GM19372 (cell line): ENCODE data around the gene NT5C2.
"Not testable (repeated sequence)": the region's sequence is repeated elsewhere in the genome, so short reads cannot be mapped to it uniquely, and the experiment has no call there.

ENCODE experiments used
- ATAC-seq: cut with Tn5 transposase; IDR thresholded peaks from one replicate; pipeline ENCODE4 v1.9.1; 2021; ENCODE audit warnings: mild to moderate bottlenecking, low read depth, moderate library complexity; ENCODE audit not compliant: unreplicated experiment

NT5C2 gene

DNA sequence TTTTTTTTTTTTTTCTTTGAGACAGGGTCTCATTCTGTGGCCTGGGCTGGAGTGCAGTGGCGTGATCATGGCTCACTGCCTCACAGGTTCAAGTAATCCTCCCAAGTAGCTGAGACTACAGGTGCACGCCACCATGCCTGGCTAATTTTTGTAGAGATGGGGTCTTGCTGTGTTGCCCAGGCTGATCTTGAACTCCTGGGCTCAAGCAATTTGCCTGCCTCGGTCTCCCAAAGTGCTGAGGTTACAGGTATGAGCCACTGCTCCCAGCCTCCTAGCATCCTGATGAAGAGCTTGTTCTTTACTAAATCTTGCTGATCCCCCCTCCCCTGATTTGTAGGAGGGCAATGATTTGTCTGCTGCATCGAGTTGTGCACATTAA is 126.0 kb downstream of the NT5C2 start:
- not testable (repeated sequence) for ATAC-seq

DNA sequence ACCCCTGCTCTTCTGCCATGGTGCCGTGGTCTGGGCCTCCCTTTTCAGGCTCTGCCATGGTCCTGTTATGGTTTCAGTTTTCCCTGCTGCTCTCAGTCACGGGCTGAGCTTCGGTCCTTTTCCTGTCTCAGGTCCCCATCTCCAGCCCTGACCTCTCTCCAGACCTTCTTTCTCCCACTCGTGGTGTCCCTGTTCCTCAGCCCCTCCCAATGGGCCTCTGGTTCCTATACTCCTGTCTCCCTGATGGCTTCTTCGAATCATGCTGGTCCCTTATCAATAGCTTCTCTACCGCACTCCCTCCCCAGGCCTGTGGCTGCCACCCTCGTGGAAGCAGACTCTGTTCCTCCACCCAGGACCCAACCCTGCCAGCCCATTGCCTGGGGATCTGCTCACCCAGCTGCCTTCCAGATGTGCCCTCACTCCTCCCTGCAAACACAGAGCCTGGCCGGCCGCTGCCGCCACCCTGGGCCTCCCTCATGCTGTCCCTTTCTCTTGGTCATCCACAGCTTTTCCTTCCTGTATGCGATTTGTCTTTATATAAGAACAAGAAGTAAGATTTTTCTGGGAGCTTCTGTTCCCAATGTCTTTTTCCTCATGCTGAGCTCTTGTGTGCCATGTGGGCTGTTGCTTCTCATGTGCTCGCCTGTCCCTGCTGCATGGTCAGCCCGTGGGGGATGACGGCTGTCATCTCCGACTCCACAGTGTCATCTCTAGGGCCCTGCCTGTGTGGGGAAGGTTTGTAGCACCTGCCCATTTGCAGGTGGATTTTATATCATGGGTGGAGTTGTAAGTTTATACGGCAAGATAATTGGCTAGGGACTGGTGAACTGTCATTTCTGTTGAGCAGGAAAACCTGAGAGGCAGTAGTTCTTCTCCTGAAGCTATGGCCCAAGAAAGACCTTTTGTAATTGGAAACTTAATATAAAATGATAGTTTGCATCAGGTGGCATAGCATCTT is 126.7 kb downstream of the NT5C2 start:
- no peak for ATAC-seq

DNA sequence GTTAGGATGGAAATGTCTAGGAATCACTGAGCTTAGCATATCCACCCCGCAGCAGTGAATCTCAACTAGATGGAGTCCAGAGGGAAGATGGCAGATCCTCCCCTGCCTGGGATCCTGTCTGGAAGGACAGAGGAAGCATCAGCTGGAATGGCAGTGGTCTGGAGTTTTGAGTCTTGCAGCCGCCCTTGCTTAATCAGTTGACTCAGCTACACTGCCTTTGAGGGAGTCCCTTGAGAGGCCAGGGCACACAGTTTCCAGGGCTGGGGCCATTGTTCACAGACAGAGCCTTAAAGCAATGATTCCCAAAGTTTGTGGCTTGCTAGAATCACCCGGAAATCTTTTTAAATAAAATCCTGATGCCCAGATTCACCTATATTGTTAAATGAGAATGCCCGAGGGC is 128.1 kb downstream of the NT5C2 start:
- no peak for ATAC-seq

DNA sequence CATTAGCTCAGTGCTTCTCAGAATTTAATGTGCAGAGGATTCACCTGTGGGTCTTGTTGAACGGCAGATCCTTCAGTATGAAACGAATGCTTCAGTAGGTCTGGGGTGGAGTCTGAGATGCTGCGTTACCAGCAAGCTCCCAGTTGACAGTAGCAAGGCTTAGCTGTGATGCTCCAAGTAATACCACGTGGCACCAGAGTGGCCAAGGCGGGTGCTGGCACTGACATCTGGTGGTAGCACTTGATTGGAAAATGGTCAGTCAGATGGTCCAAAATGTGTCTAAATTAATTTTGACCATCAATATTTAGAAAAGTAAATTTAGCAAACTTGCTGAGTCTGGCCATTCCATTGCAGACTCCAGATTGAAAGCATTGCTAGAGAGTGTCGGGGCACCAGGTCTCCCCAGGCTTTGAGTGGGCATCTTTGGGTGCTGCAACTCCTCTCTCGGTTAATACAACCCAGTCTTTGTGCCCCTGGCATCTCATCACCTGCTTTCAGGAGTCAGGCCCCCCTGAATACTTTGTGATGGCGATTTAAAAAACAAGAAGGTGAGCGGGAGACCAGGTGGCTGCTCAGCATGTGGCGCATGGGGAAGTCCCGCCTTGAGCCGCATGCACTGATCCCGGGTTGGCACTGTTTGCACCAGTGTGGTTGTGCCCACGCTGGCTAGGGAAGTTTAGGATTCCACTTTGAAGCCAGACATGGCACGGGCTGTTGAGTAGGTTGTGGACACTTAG is 130.1 kb downstream of the NT5C2 start:
- no peak for ATAC-seq

DNA sequence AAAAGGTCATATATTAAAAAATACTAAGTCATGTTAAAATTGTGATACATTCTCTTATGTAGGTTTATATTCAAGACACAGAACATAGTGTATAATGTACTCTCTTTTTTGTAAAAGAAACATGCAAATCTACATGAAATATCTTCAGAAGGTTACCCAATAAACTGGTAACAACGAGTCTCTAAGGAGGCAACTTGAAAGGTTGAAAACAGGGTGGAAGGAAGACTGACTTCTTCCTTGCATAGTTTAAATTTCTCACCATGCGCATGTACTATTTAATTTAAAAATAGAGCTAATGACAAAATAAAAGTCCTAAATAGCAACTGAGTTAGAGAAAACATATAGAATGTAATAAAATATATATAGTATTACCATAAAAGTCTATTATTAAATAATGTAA is 132.5 kb downstream of the NT5C2 start:
- no peak for ATAC-seq

DNA sequence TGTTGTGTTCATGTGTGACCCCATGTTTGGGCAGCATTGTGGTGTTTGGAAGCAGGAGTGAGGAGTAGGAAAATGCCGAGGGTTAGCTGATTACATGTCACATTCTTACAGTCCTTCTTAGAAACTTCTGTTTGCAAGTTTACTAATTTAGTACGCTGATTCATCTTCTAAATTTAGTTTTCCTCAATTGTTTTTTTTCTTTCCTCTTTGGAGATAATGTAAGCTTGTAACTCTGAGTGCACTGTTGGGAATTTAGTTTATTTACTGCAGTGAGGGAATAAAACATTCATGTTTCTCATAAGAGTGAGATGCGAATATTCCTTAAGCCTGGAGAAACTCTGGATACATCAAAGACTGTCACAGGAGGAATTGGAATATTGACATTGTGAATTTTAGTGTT is 135.0 kb downstream of the NT5C2 start:
- no peak for ATAC-seq

DNA sequence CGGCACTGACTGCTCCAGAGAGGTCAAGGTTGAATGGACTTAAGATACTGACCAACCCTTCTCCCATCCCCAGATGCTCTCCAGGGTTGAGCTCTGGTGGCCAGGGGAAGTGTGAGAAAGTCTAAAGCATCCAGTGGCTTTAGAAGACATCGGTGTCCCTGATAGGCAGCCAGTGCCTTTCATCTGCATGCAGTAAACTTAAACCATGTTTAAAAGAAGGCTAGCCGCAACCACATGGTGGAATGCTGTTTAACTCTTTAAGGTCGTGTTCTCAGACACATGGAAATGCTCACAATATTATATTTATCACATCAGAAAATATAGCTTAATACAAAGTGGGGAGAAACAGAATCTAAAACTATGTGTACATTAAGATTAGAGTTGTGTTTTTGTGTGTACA is 138.0 kb downstream of the NT5C2 start:
- no peak for ATAC-seq

DNA sequence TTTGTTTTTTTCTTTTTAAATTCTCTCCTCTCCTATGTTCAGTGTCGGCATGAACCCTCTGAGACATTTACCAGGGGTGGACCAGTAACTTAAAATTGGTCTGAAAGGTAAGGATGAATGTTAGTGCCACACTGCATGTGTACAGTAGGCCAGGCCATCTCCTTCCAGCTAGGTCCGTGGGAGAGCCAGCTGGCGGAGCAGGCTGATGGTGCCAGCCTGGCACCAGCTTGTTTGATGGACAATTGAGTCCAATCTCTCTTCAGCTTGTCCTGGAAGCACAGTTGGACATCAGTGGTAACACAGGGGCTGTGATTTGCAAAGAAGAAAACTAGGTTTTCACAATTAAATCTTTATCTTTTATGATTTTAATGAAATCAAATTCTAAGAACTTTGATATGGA is 138.5 kb downstream of the NT5C2 start:
- no peak for ATAC-seq

DNA sequence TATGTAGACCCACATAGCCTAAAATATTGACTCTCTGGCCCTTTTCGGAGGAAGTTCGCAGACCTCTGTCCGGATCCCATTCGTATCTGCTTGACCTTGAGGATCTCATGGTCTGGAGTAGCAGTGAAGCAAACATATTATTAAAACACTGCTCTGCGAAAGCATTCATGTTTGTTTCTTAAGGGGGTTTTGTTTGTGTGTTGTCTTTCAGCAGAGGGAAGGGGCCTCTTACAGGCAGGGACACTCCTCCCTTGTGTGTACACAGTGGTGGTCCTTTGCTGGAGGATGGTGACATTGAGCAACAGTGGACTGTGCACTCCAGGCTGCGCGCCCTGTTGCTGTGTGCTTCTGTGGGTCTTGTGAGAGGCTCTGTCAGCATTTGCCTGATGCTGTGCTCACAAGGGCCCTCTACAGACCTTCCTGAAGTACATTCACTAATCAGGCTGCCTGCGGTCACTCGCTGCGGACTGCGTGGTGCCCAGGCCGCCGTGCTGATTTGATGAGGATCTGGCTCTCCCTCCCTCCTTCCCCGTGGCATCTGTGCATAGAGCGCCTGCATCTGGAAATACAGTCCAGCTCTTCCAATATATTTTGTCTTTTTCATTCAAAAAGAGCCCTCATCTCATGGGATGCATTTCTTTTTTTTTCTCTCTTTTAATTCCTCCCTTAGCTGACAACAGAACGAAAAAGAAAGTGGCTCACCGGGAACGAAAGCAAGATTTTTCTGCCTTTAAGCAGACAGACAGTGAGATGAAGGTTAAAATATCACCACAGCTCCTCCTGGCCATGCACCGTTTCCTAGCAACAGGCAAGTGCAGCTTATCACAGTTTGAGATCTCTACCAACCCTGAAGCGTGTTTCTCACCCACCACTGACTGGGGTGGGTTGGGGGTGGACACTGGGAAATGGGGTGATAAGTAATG is 139.2 kb downstream of the NT5C2 start:
- ATAC-seq, result peak; percentile 90

DNA sequence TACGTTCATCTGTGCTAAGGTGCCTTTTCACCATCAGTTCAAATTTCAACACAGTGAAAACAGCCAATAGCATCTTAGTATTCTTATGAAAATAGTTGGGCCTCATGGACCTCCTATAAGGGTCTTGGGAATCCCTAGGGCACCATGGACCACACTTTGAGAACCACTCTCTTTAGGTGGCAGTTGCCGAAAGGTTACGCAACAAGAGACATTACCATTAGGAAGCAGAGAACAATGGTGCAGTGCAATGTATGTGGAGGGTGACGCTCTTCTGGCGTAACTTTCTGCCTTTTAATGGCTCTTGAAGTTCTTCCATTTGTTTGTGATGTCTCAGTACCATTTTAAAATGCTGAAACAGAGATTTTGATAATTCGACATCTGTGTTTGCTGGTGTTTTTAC is 143.8 kb downstream of the NT5C2 start:
- ATAC-seq, result no peak

DNA sequence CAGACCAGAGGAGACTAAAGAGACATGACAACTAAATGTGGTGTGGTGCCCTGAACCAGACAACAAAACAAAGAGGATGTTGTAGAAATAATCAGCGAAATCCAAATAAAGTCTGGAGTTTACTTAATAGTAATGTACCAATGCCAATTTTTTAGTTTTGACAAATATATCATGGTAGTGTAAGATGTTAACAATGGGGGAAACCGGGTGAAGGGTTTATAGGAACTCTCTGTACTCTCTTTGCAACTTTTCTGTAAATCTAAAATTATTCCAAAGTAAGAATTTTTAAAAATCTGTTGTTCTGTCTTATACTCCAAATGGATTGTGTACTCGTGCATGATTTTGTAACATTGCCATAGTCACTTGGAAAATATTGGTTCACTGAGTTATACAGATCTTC is 145.7 kb downstream of the NT5C2 start:
- ATAC-seq, result no peak

DNA sequence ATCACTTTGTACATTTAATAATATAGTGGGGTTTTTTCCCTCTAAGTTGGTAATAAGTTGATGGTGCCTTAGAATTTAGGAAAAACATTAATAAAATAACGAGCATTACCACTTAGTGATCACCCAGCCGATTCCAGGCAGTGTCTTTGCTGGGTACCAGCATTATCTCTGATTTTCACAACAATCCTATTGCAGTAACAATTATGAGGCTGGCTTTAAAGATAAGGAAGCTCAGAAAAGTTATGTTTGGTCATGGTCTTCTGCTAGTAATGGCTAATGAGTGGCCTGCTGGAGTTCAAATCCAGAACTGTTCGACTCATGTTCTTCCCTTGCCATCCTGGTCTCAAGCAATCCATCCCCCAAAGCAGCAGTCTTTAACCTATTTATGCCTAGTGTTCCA is 147.1 kb downstream of the NT5C2 start:
- ATAC-seq, result no peak

DNA sequence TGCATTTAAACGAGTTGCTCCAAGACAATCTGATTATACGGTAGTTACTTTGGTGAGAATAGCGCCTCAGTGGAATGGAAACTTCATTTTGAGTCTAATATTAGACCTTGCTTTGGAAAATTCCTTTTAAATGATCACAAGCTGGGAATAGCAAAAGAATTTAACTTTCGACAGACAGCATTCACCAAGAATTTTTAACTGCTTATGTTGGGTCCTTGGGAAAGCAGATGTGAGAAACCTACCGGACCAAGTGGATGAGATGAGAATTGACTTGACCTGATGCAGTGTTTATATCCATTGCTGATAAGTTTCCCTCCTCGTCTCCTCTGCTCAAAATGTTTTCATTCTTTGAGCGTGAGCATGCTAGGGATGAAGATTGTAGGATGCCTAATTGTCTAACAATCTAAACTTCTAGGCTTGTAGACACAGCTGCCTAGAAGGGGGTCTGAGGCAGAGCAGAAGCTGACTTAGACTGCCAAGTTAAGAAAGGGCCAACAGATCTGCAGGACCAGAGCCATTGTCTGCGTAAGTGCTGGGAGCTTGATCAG is 148.1 kb downstream of the NT5C2 start:
- no peak for ATAC-seq

DNA sequence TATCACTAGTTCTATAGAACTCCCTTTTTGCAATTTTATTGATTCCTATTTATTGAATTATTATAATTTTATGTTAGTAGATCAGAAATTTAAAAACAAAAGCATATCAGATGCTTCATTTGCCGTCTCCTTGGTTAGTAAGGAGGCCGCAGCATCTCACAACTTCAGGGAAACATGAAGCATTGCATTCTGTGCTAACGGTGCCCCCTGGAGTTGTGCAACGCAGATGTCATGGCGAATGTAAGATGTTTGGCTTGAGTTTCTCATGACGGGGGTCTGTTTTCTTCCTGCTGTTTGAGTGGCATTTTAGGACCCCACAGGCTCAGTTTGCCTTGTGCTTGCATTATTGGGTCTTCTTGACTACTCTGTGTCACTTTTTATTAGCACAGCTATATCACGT is 150.2 kb downstream of the NT5C2 start:
- ATAC-seq, result no peak

DNA sequence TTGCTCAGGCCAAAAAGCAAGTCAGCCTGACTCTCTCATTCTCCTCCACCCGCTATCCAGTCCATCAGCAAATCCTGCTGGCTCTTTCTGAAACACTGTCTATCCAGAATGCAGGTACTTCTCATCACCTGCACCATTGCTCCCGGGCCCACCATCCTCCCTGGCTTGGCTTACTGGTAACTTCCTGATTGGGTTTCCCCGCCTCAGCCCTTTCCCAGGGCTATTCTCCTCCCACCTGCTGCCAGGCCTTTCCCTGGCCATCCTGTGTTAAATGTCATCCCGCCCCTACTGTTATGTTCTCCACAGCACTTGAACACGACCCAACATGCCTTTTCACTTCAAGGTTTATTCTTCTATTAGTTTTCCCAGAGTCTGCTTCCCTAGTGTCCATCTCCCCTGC is 150.9 kb downstream of the NT5C2 start:
- no peak for ATAC-seq

DNA sequence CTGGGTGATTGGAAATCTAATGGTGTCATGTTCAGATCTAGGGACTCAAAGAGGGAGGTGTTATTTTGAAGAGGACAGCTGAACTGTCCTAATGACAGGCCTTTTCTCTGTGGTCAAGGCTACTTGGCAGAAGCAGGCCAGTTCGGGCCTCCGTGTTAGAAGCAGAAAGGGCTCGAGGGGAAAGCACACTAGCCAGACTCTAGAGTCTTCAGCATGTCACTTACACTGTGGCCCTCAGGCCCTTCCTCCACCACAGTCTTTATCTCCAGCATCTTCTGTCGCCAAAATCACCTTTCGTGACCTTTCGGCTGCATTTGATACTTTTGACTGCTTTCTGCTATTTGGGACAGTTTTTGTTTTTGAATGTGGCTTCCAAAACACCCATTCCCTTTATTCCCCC is 151.7 kb downstream of the NT5C2 start:
- ATAC-seq, result no peak

DNA sequence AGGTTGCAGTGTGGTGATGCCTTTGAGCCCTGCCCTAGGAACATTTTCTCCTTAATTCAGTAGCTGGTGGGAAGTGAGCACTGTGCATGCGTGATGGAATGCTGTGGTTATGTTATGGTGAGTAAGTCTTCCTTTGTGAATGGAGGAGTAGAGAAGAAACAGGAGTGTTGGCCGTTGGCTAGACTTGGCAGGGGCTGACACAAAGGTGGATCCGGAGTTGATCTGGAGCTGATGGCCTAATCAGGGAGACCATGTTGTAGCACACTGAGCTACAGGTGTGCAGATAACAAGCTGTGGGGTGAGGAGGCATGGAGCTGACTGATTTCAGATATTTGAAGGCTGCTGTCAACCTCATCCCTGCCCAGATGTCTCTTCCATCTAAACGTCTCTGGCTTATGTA is 152.7 kb downstream of the NT5C2 start:
- ATAC-seq, result no peak

DNA sequence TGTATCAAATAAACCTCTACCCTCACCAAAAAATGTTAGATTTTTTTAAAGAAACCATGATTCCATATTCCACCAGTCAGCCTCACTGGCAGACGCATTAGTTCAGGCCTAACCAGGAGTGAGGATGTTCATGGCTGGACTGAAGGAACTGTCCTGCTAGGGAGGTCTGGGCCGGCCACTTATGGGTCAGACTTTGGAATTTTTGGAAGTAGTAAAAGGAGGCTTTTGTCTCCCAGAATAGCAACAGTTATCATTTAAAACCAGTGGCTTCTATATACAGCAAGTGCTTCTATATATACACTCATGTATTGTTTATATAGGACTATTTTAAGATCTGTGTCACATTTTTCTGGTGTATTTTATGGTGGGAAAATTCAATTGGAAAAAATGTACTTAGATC is 154.5 kb downstream of the NT5C2 start:
- no peak for ATAC-seq
